Measurements from ENCODE around the gene TRIM29. TPM values are rescaled to one million over a fixed set of nuclear protein-coding genes. Genes with fewer than 3 reads are reported as not detected.

The TRIM29 gene
- total RNA-seq, 1 donor from 2014 or later, result not detected

- DNase-seq (ENCODE audit: low spot score), result peak; percentile 1
- no peaks in the 10 kb centered on the region for H3K9me3 Mint-ChIP-seq (ENCODE audit: unreplicated experiment)
- H3K27ac Mint-ChIP-seq (ENCODE audit: unreplicated experiment), result no peak overlapping the region
- TF ChIP-seq, protein P1, sequence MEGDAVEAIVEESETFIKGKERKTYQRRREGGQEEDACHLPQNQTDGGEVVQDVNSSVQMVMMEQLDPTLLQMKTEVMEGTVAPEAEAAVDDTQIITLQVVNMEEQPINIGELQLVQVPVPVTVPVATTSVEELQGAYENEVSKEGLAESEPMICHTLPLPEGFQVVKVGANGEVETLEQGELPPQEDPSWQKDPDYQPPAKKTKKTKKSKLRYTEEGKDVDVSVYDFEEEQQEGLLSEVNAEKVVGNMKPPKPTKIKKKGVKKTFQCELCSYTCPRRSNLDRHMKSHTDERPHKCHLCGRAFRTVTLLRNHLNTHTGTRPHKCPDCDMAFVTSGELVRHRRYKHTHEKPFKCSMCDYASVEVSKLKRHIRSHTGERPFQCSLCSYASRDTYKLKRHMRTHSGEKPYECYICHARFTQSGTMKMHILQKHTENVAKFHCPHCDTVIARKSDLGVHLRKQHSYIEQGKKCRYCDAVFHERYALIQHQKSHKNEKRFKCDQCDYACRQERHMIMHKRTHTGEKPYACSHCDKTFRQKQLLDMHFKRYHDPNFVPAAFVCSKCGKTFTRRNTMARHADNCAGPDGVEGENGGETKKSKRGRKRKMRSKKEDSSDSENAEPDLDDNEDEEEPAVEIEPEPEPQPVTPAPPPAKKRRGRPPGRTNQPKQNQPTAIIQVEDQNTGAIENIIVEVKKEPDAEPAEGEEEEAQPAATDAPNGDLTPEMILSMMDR (IDR thresholded peaks at IDR 0.05; ENCODE audit: unreplicated experiment), result no peak
- peaks cover 2% of the 10 kb centered on the region for H3K27me3 Mint-ChIP-seq (ENCODE audit: unreplicated experiment)
- no peaks in the 10 kb centered on the region for H3K36me3 Mint-ChIP-seq (ENCODE audit: low read depth, unreplicated experiment)
- no peak overlapping the region for H3K4me3 Mint-ChIP-seq (ENCODE audit: unreplicated experiment)
- peaks cover 3% of the 10 kb centered on the region for H3K4me1 Mint-ChIP-seq (ENCODE audit: unreplicated experiment)
Measured at GRCh38 chr11:120137187-120137610, 714 bp downstream of the TRIM29 start.

DNA sequence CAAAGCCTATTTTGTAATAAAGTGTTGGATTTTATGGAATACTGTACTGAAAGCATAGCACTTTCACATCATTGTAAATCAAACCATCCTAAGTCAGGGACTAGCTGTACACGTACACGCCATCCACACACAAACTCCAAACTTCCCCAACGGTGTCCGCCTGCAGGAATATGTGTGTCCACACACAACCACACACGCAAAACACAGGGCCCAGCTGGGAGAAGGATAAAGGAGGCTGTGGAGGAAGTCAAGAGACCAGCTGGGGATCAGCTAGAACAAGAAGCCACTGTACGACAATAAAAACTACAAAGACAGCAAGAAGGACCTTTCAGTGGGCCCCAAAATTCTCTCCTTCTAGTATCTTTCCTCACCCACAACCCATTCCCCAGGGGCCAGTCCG lies 1.6 kb downstream of the TRIM29 start:
- Mint-ChIP-seq H3K27ac (ENCODE audit: unreplicated experiment) (no peak overlapping the region), H3K27me3 (ENCODE audit: unreplicated experiment) (no peaks in the 10 kb centered on the region), H3K9me3 (ENCODE audit: unreplicated experiment) (no peaks in the 10 kb centered on the region), H3K36me3 (ENCODE audit: low read depth, unreplicated experiment) (no peaks in the 10 kb centered on the region), H3K4me3 (ENCODE audit: unreplicated experiment) (no peak overlapping the region), H3K4me1 (ENCODE audit: unreplicated experiment) (peaks cover 3% of the 10 kb centered on the region)
- TF ChIP-seq, protein P1 (IDR thresholded peaks at IDR 0.05; ENCODE audit: unreplicated experiment), result no peak
- DNase-seq (ENCODE audit: low spot score), result peak; percentile 4

DNA sequence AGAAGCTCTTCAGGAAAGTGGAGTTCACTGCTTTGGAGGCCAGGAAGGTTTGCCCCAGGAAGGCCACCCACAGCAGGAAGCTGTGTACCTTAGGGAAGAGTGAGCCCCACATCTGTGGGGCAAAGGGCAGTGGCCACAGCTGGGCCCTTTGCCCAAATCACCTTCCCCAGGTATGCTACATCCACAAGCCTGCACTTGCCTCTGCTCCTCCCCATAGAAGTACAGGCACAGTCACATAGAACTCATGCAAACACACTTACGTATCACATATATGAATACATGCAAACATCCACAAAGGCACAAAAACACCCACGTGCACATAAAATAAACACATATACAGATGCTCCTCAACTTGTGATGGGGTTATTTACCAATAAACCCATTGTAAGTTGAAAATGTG lies 2.1 kb downstream of the TRIM29 start:
- no peak overlapping the region for H3K27ac Mint-ChIP-seq (ENCODE audit: unreplicated experiment)
- DNase-seq (ENCODE audit: low spot score), result no peak
- H3K4me3 Mint-ChIP-seq (ENCODE audit: unreplicated experiment), result no peak overlapping the region
- no peaks in the 10 kb centered on the region for H3K9me3 Mint-ChIP-seq (ENCODE audit: unreplicated experiment)
- peaks cover 3% of the 10 kb centered on the region for H3K4me1 Mint-ChIP-seq (ENCODE audit: unreplicated experiment)
- no peaks in the 10 kb centered on the region for H3K36me3 Mint-ChIP-seq (ENCODE audit: low read depth, unreplicated experiment)
- H3K27me3 Mint-ChIP-seq (ENCODE audit: unreplicated experiment), result peaks cover under 1% of the 10 kb centered on the region
- TF ChIP-seq, protein P1 (IDR thresholded peaks at IDR 0.05; ENCODE audit: unreplicated experiment), result no peak

DNA sequence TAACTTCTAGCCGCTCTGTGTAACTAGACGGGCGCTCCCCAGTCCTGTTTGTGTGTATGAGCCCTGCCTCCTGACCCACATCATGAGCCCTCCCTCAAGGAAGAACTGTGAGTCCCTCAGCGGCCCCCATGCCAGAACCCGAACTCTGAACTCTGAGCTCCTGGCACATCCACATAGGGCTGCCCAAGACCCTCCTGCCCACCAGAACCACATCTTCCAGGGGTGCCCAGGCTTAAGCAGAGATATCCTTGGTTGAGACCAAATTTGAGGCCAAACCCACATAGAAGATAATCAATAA lies 3.0 kb downstream of the TRIM29 start:
- no peak overlapping the region for H3K27ac Mint-ChIP-seq (ENCODE audit: unreplicated experiment)
- H3K27me3 Mint-ChIP-seq (ENCODE audit: unreplicated experiment), result peaks cover 2% of the 10 kb centered on the region
- H3K4me3 Mint-ChIP-seq (ENCODE audit: unreplicated experiment), result no peak overlapping the region
- H3K9me3 Mint-ChIP-seq (ENCODE audit: unreplicated experiment), result no peaks in the 10 kb centered on the region
- TF ChIP-seq, protein P1 (IDR thresholded peaks at IDR 0.05; ENCODE audit: unreplicated experiment), result no peak
- DNase-seq (ENCODE audit: low spot score), result peak; percentile 0
- peaks cover 3% of the 10 kb centered on the region for H3K4me1 Mint-ChIP-seq (ENCODE audit: unreplicated experiment)
- H3K36me3 Mint-ChIP-seq (ENCODE audit: low read depth, unreplicated experiment), result no peaks in the 10 kb centered on the region

DNA sequence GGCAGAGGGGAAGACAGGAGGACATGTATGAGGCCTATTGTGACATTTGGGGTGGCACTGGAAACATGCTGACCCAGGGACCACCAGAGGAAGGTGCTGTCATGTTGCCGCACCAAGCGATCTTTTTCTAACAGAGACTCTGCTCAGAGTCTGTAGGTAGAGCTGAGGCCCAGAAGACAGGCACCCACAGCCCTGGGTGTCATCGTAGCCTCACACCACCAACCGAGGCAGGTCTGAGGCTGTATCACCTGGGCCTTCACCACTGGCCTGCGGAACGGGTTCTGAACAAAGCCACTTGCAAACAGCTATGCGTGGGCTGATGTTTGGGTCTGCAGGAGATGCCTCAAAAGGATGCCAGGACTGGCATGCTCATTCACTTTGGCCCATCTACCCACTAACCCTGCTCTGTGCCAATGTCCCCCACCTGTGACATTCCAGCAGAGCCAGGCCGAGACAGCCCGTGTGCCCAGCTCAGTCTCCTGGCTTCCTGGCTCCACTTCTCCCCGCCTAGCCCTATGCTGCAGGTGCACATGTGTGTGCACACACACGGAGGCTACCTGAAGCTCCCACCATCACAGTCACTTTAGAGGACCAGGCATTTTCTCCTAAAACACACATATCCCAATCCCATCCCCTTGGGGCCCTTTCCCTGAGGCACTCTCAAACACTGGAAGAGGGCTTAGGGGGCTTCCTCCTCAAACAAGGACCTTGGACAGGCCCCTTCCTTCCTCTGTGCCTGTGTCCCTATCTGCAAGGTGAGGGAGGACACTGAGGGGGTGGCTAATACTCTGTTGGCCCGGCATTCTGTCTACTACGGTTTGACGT lies 3.6 kb downstream of the TRIM29 start:
- H3K9me3 Mint-ChIP-seq (ENCODE audit: unreplicated experiment), result no peaks in the 10 kb centered on the region
- H3K27me3 Mint-ChIP-seq (ENCODE audit: unreplicated experiment), result peaks cover 2% of the 10 kb centered on the region
- no peaks in the 10 kb centered on the region for H3K36me3 Mint-ChIP-seq (ENCODE audit: low read depth, unreplicated experiment)
- TF ChIP-seq, protein P1 (IDR thresholded peaks at IDR 0.05; ENCODE audit: unreplicated experiment), result no peak
- H3K27ac Mint-ChIP-seq (ENCODE audit: unreplicated experiment), result no peak overlapping the region
- peak; percentile 1 for DNase-seq (ENCODE audit: low spot score)
- no peak overlapping the region for H3K4me3 Mint-ChIP-seq (ENCODE audit: unreplicated experiment)
- H3K4me1 Mint-ChIP-seq (ENCODE audit: unreplicated experiment), result peaks cover 3% of the 10 kb centered on the region

All from endothelial cell (in vitro differentiated cells).